Hematopoietic multipotent progenitor cell treated with erythropoietin and hydrocortisone succinate and interleukin-3 and kit ligand, for 8 days (in vitro differentiated cells): ENCODE measurements around the gene DPYD.

Experiments
- DNase-seq: peaks from one replicate; pipeline ENCODE4 v3.0.0-alpha.2; 2015

Gene DPYD

GRCh38 chr1:97414682-97415312, 506.0 kb downstream of the DPYD start:
- DNase-seq, result no peak

- no peak for DNase-seq
These were observed 508.1 kb downstream of the DPYD start for GRCh38 chr1:97412737-97413136.

- no peak for DNase-seq
These were observed 508.7 kb downstream of the DPYD start for GRCh38 chr1:97412166-97412565.

DNA sequence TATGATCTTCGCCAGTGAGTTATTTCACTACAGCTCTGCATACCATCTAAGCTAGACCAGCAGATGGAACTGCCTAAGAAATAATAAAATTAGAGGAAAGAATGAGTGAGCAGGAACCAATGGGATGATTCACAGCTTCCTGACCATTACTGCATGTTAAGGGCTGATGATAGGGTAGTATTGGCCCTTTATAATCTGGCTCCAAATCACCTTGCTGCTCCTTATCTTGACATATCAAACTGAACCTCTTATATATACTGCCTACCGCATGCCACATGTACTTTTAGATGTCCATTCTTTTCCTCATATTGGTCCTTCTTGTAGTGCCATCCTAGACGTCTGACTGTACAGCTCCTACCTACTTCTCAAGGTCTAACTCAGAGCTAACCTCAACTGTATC, 524.4 kb downstream of the DPYD start:
- no peak for DNase-seq

- no peak for DNase-seq
These were observed 528.1 kb downstream of the DPYD start for GRCh38 chr1:97392701-97393100.

GRCh38 chr1:97385536-97386277, 535.1 kb downstream of the DPYD start:
- no peak for DNase-seq

DNA sequence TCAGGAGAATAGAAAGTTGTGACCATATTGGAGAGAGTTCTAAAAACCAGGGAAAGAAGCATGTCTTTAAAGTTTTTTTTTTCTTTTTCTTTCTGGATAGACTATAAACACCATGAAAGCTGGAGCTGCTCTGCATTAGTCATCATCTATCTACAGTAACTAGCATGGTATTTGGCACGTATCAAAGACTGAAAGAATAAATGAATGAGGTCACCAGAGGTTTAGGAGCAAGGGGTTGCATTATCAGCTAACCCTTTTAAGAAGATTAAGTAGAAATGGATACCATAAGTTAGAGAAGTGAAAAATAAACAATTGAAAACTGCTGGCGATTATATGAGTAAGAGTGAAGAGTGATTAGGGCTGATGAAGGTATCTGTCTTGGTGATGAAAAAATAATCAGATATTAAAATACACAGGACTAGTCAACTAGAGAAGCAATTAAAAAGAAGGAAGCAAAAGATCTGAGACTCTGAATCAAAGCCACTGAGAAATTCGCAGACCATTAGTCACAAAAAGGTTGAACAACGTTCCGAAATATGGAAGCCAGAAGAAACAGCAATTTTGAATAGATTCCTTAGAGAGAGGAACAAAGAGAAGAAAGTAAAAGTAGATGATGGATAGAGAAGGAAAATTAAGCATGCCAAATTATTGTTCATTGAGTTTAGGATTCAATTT, 536.4 kb downstream of the DPYD start:
- no peak for DNase-seq

- DNase-seq, result no peak
These were observed 537.0 kb downstream of the DPYD start for GRCh38 chr1:97383797-97384196.

GRCh38 chr1:97382206-97382605, 538.6 kb downstream of the DPYD start:
- no peak for DNase-seq

DNA sequence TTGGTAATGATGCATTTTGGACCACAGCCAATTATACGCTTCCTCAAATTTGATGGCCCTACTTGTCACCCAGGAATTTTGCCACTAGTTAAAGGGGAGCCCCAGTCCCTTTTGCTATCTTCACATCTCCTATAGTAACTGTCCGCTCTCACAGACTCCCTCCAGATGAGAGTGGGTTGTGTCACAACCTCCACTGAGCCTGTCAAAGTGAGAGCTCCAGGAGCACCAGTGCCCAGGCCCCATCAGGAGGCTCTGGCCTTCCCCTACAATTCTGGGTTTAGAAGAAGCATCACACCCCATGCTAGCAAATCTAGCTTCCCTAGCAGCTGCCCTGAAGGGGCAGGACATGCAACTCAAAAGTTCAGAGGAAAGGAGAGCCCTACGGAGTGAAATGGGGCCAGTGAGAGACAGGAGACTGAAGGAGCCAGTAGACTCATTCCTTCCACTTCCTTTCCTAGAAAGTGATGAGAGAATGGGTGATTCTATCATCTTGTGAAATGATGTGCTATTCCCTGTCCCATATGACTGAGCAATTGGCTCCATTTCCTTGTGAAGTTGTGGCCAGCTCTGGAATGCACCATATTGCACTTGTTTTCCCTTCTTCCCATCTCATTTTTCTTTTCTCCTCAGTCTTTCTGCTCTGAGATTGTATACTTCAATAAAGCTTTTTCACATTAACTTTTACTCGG, 541.3 kb downstream of the DPYD start:
- no peak for DNase-seq

DNA sequence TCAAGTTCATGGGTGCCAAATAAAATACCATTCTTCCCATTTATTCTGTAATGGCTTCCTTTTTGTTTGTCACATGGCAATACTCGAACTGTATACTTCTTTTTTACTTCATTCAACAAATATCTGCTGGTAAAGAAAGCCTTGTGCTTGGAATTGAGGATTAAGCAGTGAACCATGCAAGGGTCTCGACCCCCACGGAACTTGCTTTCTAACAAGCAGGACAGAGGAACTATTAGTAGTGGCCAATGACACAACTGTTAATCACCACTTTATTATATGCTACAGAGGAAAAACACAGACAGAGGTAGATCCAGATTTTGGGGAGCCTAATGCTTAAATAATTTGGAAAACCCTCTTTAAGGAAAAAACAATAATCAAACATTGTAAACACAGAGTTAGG, 542.2 kb downstream of the DPYD start:
- DNase-seq, result no peak

- DNase-seq, result no peak
These were observed 543.3 kb downstream of the DPYD start for GRCh38 chr1:97377432-97378034.

DNA sequence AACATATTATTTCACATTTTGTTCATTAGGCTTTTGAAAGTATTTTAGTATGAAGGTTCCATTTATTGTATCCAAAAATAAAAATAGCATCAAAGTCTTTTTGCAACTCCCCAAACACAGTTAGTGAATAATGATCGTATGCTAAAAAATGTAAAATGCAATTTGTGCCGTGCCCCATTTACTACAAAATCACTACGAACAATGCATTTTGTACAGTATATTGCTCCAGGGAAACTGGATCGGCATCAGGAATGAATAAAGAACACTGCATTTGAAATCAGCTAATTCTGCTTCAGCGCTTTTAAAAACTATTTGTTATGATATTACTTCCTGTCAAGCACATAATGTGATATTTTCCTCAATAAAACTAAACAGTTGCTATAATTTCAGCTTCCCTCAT, 547.8 kb downstream of the DPYD start:
- DNase-seq, result no peak

DNA sequence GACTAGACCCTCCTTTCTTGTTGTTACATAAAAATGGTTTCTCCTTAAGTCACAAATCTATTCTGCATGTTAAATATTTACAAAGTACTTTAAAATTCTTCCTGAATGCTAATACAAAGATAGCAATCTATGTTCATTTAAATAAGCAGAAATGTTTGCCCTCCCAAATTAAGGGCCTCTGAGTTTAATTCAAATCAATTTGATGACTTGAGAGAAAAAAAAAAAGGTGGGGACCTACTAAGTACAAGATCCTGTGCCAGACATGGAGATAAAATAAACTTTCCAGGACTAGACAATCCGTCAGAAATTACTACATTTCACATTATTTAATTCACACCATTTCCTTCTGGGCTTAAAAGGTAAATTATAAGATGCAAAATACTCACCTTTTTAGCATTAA, 548.3 kb downstream of the DPYD start:
- DNase-seq, result no peak

DNA sequence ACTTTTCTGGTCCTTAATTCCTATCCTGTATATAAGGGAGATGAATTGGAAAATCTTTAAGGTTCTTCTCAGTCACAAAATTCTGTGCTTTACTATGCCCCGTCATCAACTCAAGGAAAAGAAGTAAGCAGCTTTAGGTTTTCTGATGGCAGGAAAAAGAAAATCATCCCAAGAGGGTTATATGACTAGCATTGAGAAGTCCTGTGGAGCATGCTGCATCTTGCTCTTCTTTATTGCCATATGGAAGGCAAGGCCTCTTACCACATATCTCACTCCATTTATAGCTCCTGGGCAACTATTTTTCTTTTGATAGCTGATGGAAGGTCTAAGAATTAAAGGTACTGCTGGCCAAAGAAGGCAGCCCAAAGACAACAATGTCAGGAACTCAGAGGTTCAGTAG, 552.5 kb downstream of the DPYD start:
- no peak for DNase-seq

DNA sequence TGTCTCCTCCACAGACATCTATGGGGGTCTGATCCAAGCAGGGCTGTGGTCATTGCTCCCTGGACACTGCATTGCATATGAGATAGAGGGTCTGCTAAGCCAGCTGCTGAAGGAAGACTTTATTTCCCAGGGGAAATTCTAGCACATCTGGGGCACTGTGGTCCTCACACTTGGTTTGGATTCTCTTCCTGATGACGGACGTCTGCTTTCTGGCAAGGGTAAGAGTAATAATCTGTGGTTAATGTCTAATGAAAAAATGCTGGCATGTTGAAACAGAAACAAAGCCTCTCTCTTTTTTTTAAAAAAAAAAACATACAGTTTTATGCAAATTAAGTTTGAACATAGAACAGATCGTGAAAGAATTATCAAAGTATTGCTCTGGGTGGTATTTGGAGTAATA, 553.9 kb downstream of the DPYD start:
- no peak for DNase-seq

GRCh38 chr1:97365026-97365425, 555.8 kb downstream of the DPYD start:
- DNase-seq, result no peak

GRCh38 chr1:97364086-97364485, 556.7 kb downstream of the DPYD start:
- no peak for DNase-seq

GRCh38 chr1:97356309-97356708, 564.5 kb downstream of the DPYD start:
- DNase-seq, result no peak

DNA sequence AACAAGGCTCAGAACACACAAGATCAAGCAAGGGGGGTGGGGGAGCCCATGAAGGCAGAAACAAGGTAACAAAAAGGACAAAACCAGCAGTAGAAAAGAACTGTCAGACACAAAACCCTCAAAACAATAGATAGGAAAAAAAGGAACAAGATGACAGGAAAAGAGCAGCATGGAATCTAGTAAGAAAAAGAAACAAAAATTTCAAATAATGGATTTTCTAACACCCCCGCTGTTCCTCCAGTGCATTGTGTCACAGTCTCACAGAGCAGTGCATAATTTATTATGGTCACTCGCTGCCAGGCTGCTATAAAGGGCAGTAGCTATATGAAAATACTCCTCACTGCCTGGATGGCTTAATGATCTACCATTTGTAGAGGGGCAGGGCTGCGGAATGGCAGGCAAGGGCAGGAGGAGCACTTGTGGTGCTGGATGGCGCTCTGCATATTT, 567.9 kb downstream of the DPYD start:
- no peak for DNase-seq

- no peak for DNase-seq
These were observed 569.0 kb downstream of the DPYD start for GRCh38 chr1:97351846-97352245.

DNA sequence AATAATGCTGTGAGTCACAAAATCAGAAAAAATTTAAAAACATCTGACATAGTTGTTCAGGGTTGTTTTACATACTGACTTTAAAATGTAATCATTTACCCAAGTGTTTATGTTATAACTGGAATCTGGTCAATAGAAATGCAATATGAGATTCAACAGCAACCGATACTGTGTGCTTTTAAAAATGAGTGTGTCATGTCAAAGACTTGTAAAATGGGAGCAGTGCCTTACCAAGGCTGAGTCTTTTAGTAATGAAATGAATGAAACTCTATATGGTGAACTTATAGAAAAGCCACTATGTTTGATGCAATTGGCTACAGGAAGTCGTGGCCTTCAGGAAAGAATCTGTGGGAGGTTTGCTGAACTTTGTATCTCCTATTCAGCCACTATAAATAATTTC, 570.2 kb downstream of the DPYD start:
- no peak for DNase-seq

DNA sequence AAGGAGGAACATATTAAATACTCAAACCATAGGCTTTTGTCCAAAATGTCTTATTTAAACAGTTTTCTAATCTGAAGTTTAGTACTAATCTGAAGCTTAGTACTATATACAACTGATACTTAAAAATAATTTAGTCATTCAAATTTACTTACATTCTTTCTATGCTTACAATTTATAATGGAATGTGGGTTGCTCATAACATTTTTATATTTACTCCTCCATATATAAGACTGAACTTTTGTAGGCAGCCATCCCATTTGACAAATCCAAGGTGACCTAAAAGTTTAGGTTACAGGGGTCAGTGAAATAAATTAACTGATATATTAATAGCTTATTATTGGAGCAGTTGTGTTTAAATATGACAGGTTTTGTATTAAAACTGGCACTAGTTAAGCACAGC, 570.6 kb downstream of the DPYD start:
- DNase-seq, result no peak
